ENCODE results near the gene DIS3.

GRCh38 chr13:72727417-72728289, 54.0 kb downstream of the DIS3 start, which contains the start of the genes BORA and MZT1:
- TF ChIP-seq CTCF (IDR thresholded peaks at IDR 0.05), result no peak
- no peak for TF ChIP-seq POLR2A (IDR thresholded peaks at IDR 0.05)
- TF ChIP-seq POLR2AphosphoS5 (IDR thresholded peaks at IDR 0.05), result peak; percentile 32 to 92 (median 66)
- no peak for TF ChIP-seq EP300 (IDR thresholded peaks at IDR 0.05)

Measured in stomach (tissue), 4 donors.